GM21619 (cell line): ENCODE measurements around the gene APOA5.
A peak's percentile ranks its signal among the peaks of the same experiment; 100 is the strongest.
"Not testable (repeated sequence)": the region's sequence is repeated elsewhere in the genome, so short reads cannot be mapped to it uniquely, and the experiment has no call there.

ENCODE experiments used
- ATAC-seq: cut with Tn5 transposase; IDR thresholded peaks from one replicate; pipeline ENCODE4 v1.9.1; 2021; ENCODE audit not compliant: unreplicated experiment

Gene APOA5

GRCh38 chr11:116776522-116776984 lies 15.1 kb downstream of the APOA5 start:
- ATAC-seq: no peak

GRCh38 chr11:116775975-116776374 lies 15.7 kb downstream of the APOA5 start:
- no peak for ATAC-seq

- ATAC-seq: no peak
Measured at GRCh38 chr11:116774661-116775060, 17.0 kb downstream of the APOA5 start.

GRCh38 chr11:116773203-116774097 lies 18.2 kb downstream of the APOA5 start:
- peak; percentile 40 for ATAC-seq

GRCh38 chr11:116772443-116773202 lies 19.1 kb downstream of the APOA5 start, which contains the start of gene BUD13:
Gene BUD13 (minus strand): TSS chr11:116772987. CDS start chr11:116772964, 23 bp downstream.
- ATAC-seq: peak; percentile 85

GRCh38 chr11:116771935-116772334 lies 19.7 kb downstream of the APOA5 start:
- no peak for ATAC-seq

- no peak for ATAC-seq
Measured at GRCh38 chr11:116762132-116762531, 29.5 kb downstream of the APOA5 start.

GRCh38 chr11:116756044-116756443 lies 35.6 kb downstream of the APOA5 start:
- not testable (repeated sequence) for ATAC-seq

- no peak for ATAC-seq
Measured at GRCh38 chr11:116750070-116750718, 41.5 kb downstream of the APOA5 start.

GRCh38 chr11:116742104-116742503 lies 49.6 kb downstream of the APOA5 start:
- no peak for ATAC-seq

- ATAC-seq: no peak
Measured at GRCh38 chr11:116740741-116741140, 50.9 kb downstream of the APOA5 start.
